ENCODE results near the gene DEPDC5.

DEPDC5 gene

GRCh38 chr22:31926969-31927368 is 173.2 kb downstream of the DEPDC5 start:
- no peak for TF ChIP-seq FOXP2 (optimal IDR thresholded peaks at IDR 0.05; ENCODE audit: control extremely low read depth, extremely low read length, insufficient read depth)
- TF ChIP-seq POLR2AphosphoS5 (IDR thresholded peaks at IDR 0.05; ENCODE audit: borderline replicate concordance, low read depth, low read length): no peak
- TF ChIP-seq EZH2 (IDR thresholded peaks at IDR 0.05): no peak
- Histone ChIP-seq H3K36me3 (ENCODE audit: insufficient read depth, low read length) (no peaks in the 10 kb centered on the region), H3K9ac (ENCODE audit: insufficient read length) (no peak overlapping the region), H3K4me3 (no peak overlapping the region), H3K9me3 (ENCODE audit: low read depth, low read length) (no peaks in the 10 kb centered on the region), H3K27ac (no peak overlapping the region)
- no peak for DNase-seq (ENCODE audit: low read depth, low spot score)

GRCh38 chr22:31927562-31927961 is 173.7 kb downstream of the DEPDC5 start:
- no peak for TF ChIP-seq EZH2 (IDR thresholded peaks at IDR 0.05)
- no peak for TF ChIP-seq POLR2AphosphoS5 (IDR thresholded peaks at IDR 0.05; ENCODE audit: borderline replicate concordance, low read depth, low read length)
- no peak for TF ChIP-seq FOXP2 (optimal IDR thresholded peaks at IDR 0.05; ENCODE audit: control extremely low read depth, extremely low read length, insufficient read depth)
- H3K4me3 ChIP-seq: no peak overlapping the region
- no peak overlapping the region for H3K27ac ChIP-seq
- H3K36me3 ChIP-seq (ENCODE audit: insufficient read depth, low read length): no peaks in the 10 kb centered on the region
- H3K9me3 ChIP-seq (ENCODE audit: low read depth, low read length): no peaks in the 10 kb centered on the region
- no peak for DNase-seq (ENCODE audit: low read depth, low spot score)
- no peak overlapping the region for H3K9ac ChIP-seq (ENCODE audit: insufficient read length)

GRCh38 chr22:31929167-31929930 is 175.5 kb downstream of the DEPDC5 start:
- Histone ChIP-seq H3K9ac (ENCODE audit: insufficient read length) (no peak overlapping the region), H3K36me3 (ENCODE audit: insufficient read depth, low read length) (no peaks in the 10 kb centered on the region), H3K4me3 (no peak overlapping the region), H3K9me3 (ENCODE audit: low read depth, low read length) (no peaks in the 10 kb centered on the region), H3K27ac (no peak overlapping the region)
- TF ChIP-seq EZH2 (IDR thresholded peaks at IDR 0.05) (no peak), FOXP2 (optimal IDR thresholded peaks at IDR 0.05; ENCODE audit: control extremely low read depth, extremely low read length, insufficient read depth) (no peak), POLR2AphosphoS5 (IDR thresholded peaks at IDR 0.05; ENCODE audit: borderline replicate concordance, low read depth, low read length) (no peak)
- DNase-seq (ENCODE audit: low read depth, low spot score): no peak

GRCh38 chr22:31932863-31933262 is 179.0 kb downstream of the DEPDC5 start:
- no peak overlapping the region for H3K4me3 ChIP-seq
- no peak overlapping the region for H3K9ac ChIP-seq (ENCODE audit: insufficient read length)
- H3K36me3 ChIP-seq (ENCODE audit: insufficient read depth, low read length): no peaks in the 10 kb centered on the region

GRCh38 chr22:31933406-31933805 is 179.6 kb downstream of the DEPDC5 start:
- DNase-seq (ENCODE audit: low read depth, low spot score): no peak
- Histone ChIP-seq H3K9me3 (ENCODE audit: low read depth, low read length) (no peaks in the 10 kb centered on the region), H3K4me3 (no peak overlapping the region), H3K36me3 (ENCODE audit: insufficient read depth, low read length) (no peaks in the 10 kb centered on the region), H3K27ac (no peak overlapping the region), H3K9ac (ENCODE audit: insufficient read length) (no peak overlapping the region)
- TF ChIP-seq FOXP2 (optimal IDR thresholded peaks at IDR 0.05; ENCODE audit: control extremely low read depth, extremely low read length, insufficient read depth) (no peak), POLR2AphosphoS5 (IDR thresholded peaks at IDR 0.05; ENCODE audit: borderline replicate concordance, low read depth, low read length) (no peak), EZH2 (IDR thresholded peaks at IDR 0.05) (no peak)

More at GRCh38 chr22:31932863-31933262, 179.0 kb downstream of the DEPDC5 start:
- TF ChIP-seq FOXP2 (optimal IDR thresholded peaks at IDR 0.05; ENCODE audit: control extremely low read depth, extremely low read length, insufficient read depth) (no peak), EZH2 (IDR thresholded peaks at IDR 0.05) (no peak), POLR2AphosphoS5 (IDR thresholded peaks at IDR 0.05; ENCODE audit: borderline replicate concordance, low read depth, low read length) (no peak)
- no peak overlapping the region for H3K27ac ChIP-seq
- DNase-seq (ENCODE audit: low read depth, low spot score): no peak
- H3K9me3 ChIP-seq (ENCODE audit: low read depth, low read length): no peaks in the 10 kb centered on the region

- Histone ChIP-seq H3K4me3 (no peak overlapping the region), H3K9ac (ENCODE audit: insufficient read length) (no peak overlapping the region), H3K27ac (no peak overlapping the region), H3K9me3 (ENCODE audit: low read depth, low read length) (no peaks in the 10 kb centered on the region), H3K36me3 (ENCODE audit: insufficient read depth, low read length) (no peaks in the 10 kb centered on the region)
- no peak for TF ChIP-seq POLR2AphosphoS5 (IDR thresholded peaks at IDR 0.05; ENCODE audit: borderline replicate concordance, low read depth, low read length)
- TF ChIP-seq EZH2 (IDR thresholded peaks at IDR 0.05): no peak
- TF ChIP-seq FOXP2 (optimal IDR thresholded peaks at IDR 0.05; ENCODE audit: control extremely low read depth, extremely low read length, insufficient read depth): no peak
- DNase-seq (ENCODE audit: low read depth, low spot score): no peak
These were observed 180.1 kb downstream of the DEPDC5 start for GRCh38 chr22:31933816-31934482.

GRCh38 chr22:31935961-31936635 is 182.3 kb downstream of the DEPDC5 start:
- TF ChIP-seq POLR2AphosphoS5 (IDR thresholded peaks at IDR 0.05; ENCODE audit: borderline replicate concordance, low read depth, low read length): no peak
- no peak for TF ChIP-seq EZH2 (IDR thresholded peaks at IDR 0.05)
- no peak for TF ChIP-seq FOXP2 (optimal IDR thresholded peaks at IDR 0.05; ENCODE audit: control extremely low read depth, extremely low read length, insufficient read depth)
- Histone ChIP-seq H3K27ac (no peak overlapping the region), H3K4me3 (no peak overlapping the region), H3K36me3 (ENCODE audit: insufficient read depth, low read length) (no peaks in the 10 kb centered on the region), H3K9me3 (ENCODE audit: low read depth, low read length) (no peaks in the 10 kb centered on the region), H3K9ac (ENCODE audit: insufficient read length) (no peak overlapping the region)
- DNase-seq (ENCODE audit: low read depth, low spot score): no peak

GRCh38 chr22:31937341-31937740 is 183.5 kb downstream of the DEPDC5 start:
- H3K36me3 ChIP-seq (ENCODE audit: insufficient read depth, low read length): no peaks in the 10 kb centered on the region
- H3K27ac ChIP-seq: no peak overlapping the region
- no peak for DNase-seq (ENCODE audit: low read depth, low spot score)

More at GRCh38 chr22:31937341-31937740, 183.5 kb downstream of the DEPDC5 start:
- TF ChIP-seq FOXP2 (optimal IDR thresholded peaks at IDR 0.05; ENCODE audit: control extremely low read depth, extremely low read length, insufficient read depth) (no peak), POLR2AphosphoS5 (IDR thresholded peaks at IDR 0.05; ENCODE audit: borderline replicate concordance, low read depth, low read length) (no peak), EZH2 (IDR thresholded peaks at IDR 0.05) (no peak)
- Histone ChIP-seq H3K9ac (ENCODE audit: insufficient read length) (no peak overlapping the region), H3K4me3 (no peak overlapping the region), H3K9me3 (ENCODE audit: low read depth, low read length) (no peaks in the 10 kb centered on the region)

Measured in SK-N-MC (cell line).